Mesothelial cell of epicardium (in vitro differentiated cells): ENCODE measurements around the gene DTD2. TPM values are rescaled to one million over a fixed set of nuclear protein-coding genes. Genes with fewer than 3 reads are reported as not detected.

Experiments used
- DNase-seq, 2 experiments: peaks; one replicate each; pipeline ENCODE4 v3.0.0; 2021; ENCODE audit warnings: low spot score in 2 of 2; ENCODE audit not compliant: unreplicated experiment in 2 of 2
- H3K27ac Mint-ChIP-seq: 2 replicates; pipeline ENCODE4 v1.8.0; 2021; ENCODE audit warnings: mixed read lengths
- H3K27me3 Mint-ChIP-seq: 2 replicates; pipeline ENCODE4 v1.8.0; 2021; ENCODE audit warnings: low read depth, mixed read lengths
- H3K36me3 Mint-ChIP-seq: 2 replicates; pipeline ENCODE4 v1.8.0; 2021; ENCODE audit warnings: mixed read lengths
- H3K4me1 Mint-ChIP-seq: 2 replicates; pipeline ENCODE4 v1.8.0; 2021; ENCODE audit warnings: mixed read lengths
- H3K4me3 Mint-ChIP-seq: 2 replicates; pipeline ENCODE4 v1.8.0; 2021; ENCODE audit warnings: mild to moderate bottlenecking, moderate library complexity, mixed read lengths
- H3K9me3 Mint-ChIP-seq: 2 replicates; pipeline ENCODE4 v1.8.0; 2021; ENCODE audit warnings: mixed read lengths
- total RNA-seq: library from RNA; stranded (reverse); gene quantifications from 3 replicates; pipeline ENCODE4 v1.2.1, GENCODE V29; 2021
- TF ChIP-seq, protein P1 (sequence below): fragments of 200-600 bp; sonication (generic); IDR thresholded peaks from one replicate; pipeline ENCODE4 v1.5.0; 2021; ENCODE audit warnings: antibody characterized with exemption; ENCODE audit not compliant: unreplicated experiment

The DTD2 gene
- total RNA-seq, 1 donor from 2014 or later = 28.7 TPM

DNA sequence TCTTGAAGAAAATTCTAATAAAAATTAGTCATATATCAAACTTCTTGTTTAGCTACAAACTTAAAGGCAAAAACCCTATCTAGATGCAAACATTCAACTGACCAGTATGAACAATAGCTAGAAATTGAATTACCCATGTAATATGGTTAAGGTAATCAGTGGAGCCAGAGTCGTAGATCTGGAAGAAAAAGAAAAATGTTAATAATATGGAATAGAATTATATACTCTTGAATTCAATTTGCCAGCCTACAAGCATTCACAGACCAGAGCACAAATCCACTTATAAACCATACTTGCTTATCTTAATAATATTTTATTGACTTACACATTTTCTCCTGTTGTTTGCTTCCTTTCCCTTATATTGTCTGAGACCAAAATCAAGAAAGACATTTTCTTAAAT lies 29.3 kb downstream of the DTD2 start:
- Mint-ChIP-seq H3K9me3 (peaks cover 19% of the 10 kb centered on the region), H3K36me3 (peaks cover 18% of the 10 kb centered on the region), H3K27me3 (no peaks in the 10 kb centered on the region), H3K4me1 (no peaks in the 10 kb centered on the region), H3K27ac (no peak overlapping the region), H3K4me3 (no peak overlapping the region)
- TF ChIP-seq, protein P1, sequence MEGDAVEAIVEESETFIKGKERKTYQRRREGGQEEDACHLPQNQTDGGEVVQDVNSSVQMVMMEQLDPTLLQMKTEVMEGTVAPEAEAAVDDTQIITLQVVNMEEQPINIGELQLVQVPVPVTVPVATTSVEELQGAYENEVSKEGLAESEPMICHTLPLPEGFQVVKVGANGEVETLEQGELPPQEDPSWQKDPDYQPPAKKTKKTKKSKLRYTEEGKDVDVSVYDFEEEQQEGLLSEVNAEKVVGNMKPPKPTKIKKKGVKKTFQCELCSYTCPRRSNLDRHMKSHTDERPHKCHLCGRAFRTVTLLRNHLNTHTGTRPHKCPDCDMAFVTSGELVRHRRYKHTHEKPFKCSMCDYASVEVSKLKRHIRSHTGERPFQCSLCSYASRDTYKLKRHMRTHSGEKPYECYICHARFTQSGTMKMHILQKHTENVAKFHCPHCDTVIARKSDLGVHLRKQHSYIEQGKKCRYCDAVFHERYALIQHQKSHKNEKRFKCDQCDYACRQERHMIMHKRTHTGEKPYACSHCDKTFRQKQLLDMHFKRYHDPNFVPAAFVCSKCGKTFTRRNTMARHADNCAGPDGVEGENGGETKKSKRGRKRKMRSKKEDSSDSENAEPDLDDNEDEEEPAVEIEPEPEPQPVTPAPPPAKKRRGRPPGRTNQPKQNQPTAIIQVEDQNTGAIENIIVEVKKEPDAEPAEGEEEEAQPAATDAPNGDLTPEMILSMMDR = no peak
- DNase-seq = no peak

DNA sequence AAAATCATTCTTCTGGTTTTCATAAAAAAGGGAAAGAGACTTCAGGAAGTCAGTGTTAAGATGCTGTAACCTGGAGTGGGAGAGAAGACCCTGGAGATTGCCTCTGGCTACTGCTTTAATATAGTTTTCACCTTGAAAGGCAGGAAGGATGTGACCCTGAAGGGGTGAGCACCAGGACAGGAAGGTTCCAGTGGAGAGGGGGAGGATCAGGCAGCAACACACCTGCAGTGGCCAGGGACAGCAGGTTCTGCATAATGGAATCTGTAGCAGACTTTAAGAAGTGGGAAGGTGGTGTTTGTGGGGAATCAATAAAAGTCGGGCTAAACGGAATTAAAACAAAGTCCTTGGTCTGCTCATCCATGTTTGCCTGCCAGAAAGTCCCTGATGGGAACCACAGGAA lies 30.6 kb downstream of the DTD2 start:
- TF ChIP-seq, protein P1 = no peak
- peaks cover 9% of the 10 kb centered on the region for H3K9me3 Mint-ChIP-seq
- DNase-seq = no peak
- H3K4me3 Mint-ChIP-seq = no peak overlapping the region
- no peak overlapping the region for H3K27ac Mint-ChIP-seq
- peaks cover 8% of the 10 kb centered on the region for H3K36me3 Mint-ChIP-seq
- H3K27me3 Mint-ChIP-seq = no peaks in the 10 kb centered on the region
- no peaks in the 10 kb centered on the region for H3K4me1 Mint-ChIP-seq

DNA sequence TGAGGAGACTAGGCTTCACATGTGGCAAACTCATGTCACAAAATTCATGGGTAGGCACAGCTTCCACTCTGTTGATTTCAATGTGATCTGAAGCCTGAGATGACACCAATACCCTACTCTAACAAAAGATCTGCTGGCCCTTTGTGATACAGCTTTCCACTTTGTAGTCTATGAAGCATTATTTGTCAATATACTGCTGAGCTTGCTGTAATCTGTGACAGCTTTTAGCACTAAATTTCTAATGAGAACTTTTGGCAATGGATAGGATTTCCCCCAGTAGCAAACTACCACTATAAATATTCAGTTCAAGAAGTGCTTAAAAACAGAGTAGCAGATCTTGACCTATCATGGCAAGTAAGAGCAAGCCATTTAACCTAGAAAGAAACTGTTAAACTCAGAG lies 31.4 kb downstream of the DTD2 start:
- TF ChIP-seq, protein P1 = no peak
- Mint-ChIP-seq H3K4me1 (peaks cover 2% of the 10 kb centered on the region), H3K36me3 (peaks cover 4% of the 10 kb centered on the region), H3K9me3 (peaks cover 4% of the 10 kb centered on the region), H3K27ac (no peak overlapping the region), H3K4me3 (no peak overlapping the region), H3K27me3 (no peaks in the 10 kb centered on the region)
- DNase-seq = no peak

DNA sequence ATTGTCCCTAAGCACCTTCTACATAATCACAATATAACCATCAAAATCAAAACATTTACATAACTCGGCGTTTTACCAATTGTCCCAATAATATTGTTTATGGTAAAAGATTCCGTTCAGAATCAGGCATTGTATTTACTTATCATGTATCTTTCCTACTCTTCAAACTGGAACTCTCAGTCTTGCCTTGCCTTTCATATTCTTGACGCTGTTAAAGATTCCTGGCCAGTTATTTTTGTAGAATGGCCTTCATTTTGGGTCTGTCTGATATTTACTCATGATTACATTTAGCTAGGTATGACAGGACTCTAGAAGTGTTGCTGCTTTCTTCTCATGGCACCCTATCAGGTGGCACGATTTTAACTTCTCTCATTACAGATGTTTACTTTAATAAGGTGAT lies 36.1 kb downstream of the DTD2 start:
- TF ChIP-seq, protein P1 = no peak
- no peaks in the 10 kb centered on the region for H3K36me3 Mint-ChIP-seq

DNA sequence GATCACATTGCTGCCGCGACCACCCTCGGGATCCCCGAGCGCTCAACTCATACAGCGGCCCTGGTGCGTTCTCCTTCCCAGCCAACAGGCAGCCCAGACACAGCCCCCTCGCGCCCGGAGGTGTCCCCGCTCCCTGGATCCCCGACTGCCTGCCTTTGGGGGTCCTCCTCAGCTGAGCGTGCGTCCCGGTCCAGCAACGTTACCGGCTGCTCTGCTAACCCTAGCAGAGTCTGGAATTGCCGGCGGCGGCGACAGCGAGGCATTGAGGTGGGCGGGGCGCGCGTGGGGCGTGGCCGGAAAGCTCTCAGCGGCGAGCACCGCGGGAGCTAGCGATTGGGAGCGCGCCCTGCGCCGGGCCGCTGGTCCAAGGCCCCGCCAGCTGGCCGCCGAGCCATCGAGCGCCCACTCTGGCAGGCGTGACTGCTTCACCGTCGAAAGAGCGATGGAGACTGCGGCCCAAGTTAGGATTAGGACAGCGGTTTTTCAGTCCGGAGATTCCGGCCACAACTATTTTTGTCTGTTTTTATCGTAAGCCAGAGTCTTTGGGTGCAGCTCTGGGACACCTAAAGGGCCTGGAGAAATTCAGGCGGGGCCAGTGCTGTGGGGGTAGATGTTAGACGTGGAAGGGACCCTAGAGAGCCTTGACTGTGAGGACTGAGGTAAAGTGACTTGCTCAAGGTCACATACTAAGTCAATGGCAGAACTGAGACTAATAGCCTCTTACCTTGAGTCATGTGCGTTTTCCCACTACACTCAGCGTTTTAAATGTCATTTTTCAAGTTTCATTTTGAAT lies 36.8 kb downstream of the DTD2 start, which contains the start of gene HEATR5A:
Gene HEATR5A, minus strand, starts transcription at position 232 of the 793 bp plus-strand sequence. CDS start 17,575 bp downstream, outside the sequence.
- TF ChIP-seq, protein P1 = no peak
- DNase-seq = peak; percentile 89 to 98
- no peaks in the 10 kb centered on the region for H3K27me3 Mint-ChIP-seq
- H3K4me3 Mint-ChIP-seq = peak within 1 kb of the TSS; percentile 98
- no peaks in the 10 kb centered on the region for H3K9me3 Mint-ChIP-seq
- H3K36me3 Mint-ChIP-seq = no peaks in the 10 kb centered on the region
- peak within 1 kb of the TSS; percentile 96 for H3K27ac Mint-ChIP-seq
- peaks cover 15% of the 10 kb centered on the region for H3K4me1 Mint-ChIP-seq

More for the DNA sequence above, 36.1 kb downstream of the DTD2 start:
- peaks cover 15% of the 10 kb centered on the region for H3K4me1 Mint-ChIP-seq
- H3K27ac Mint-ChIP-seq = peak overlapping the region; percentile 88
- peak overlapping the region; percentile 98 for H3K4me3 Mint-ChIP-seq
- no peaks in the 10 kb centered on the region for H3K9me3 Mint-ChIP-seq
- DNase-seq = no peak
- H3K27me3 Mint-ChIP-seq = no peaks in the 10 kb centered on the region
